T-helper 2 cell (primary cell): ENCODE data around the gene SDK1.

ENCODE experiments used
- DNase-seq, 5 experiments: peaks; one replicate each; pipeline versions ENCODE4 v3.0.0 to v3.0.0-alpha.2; 2012 to 2022

SDK1 gene

DNA sequence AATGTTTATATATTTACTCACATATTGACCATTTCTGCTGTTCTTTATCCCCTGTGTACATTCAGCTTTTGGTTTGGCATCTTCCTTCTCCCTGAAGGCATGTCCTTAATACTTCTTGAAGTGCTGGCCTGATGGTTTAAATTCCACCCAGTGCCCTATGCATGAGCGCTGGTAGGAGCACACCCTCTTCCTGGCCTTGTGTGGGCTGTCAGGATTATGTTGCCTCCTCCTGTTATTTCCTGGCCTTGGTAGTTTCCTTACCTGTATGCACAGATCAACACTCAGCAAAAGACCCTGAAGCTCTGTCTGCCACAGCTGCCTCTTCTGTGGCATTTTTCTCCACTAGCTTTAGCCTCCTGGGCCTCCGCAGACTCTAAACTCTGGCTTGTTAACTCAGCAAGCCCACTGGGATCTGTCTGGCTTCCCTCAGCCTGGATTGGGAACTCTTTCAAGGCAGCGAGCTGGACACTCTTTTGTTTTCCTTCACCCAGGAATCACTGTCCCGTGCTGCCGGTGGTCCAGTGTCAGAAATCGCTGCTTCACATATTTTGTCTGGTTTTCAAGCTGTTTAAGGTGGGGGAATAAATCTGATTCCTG is 595.2 kb downstream of the SDK1 start:
- no peak for DNase-seq

DNA sequence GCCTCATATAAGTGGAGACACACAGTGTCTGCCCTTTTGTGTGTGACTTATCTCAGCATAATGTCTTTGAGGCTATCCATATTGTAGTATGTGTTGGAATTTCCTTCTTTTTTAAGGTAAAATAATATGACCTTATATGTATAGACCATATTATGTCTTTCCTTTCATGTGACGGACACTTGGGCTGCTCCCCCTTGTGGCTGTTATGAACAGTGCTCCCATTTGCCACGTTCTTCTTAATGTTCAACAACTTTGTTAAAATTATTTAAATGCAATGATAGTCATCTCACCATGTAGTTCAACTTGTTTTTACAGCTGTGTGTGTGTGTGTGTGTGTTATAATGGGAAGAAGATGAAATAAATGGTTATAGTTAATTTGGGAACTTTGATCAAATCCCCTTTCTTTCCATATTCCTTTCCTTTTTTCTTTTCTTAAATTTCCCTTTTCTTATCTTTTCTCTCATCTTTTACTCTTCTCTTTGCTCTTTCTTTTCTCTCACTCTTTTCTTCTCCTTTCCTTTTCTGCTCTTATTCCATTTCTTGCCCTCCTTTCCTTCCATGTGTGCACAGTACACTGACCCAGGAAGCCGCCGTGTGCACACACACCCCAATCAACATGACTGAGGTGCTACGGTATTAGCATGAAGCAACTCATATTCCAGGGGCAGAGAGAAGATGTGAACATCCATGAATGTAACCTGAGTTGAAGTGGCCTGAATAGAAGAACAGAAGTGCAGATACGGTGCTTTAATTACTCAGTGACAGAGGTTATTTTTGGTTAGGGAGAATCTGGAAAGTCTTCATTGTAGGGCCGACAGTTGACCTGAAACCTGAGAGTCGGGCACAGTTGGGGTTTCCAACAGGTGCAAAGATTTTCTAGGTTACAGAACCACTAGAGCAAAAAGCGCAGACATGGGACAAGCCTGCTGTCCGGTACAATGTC is 596.6 kb downstream of the SDK1 start:
- peak in 4 of 5 experiments; percentile 14 to 60 (median 22) for DNase-seq

DNA sequence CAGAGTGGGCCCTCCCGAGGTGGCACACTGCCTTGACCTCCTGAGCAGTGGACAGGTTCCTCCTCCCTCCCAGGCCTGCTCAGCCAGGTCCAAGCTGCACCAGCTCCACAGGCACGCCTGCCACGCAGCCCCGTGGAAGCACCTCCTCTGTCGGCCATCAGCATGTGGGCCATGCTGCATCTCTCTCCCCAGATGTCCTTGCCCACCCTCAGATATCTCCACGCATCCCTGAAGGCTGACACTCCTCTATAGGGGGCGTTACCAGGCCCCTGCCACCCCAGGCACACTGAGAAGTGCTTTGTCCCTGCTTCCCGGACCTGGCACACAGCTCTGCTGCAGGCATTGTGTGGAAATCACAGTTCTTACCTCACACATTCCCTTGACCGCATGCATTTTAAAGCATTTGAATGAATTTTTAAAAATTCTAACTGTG is 598.5 kb downstream of the SDK1 start:
- no peak for DNase-seq

DNA sequence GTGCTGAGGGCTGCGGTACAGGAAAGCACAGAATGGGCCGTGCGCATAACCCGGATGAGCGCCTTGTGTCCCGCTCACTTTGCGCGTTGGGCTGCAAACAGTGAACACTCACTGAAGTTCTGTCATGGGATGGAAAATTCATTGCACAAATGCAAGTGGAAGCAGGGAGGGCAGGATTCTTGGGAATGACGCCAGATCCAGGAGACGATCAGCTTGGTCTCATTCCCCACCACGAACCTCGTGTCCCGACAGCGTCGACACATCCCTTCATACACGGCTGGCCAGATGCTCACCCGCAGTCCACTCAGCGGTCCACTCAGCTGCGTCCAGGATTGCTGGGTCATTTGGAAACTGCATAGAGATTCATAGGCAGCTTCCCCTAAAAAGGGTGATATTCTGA is 607.1 kb downstream of the SDK1 start:
- DNase-seq, result no peak

DNA sequence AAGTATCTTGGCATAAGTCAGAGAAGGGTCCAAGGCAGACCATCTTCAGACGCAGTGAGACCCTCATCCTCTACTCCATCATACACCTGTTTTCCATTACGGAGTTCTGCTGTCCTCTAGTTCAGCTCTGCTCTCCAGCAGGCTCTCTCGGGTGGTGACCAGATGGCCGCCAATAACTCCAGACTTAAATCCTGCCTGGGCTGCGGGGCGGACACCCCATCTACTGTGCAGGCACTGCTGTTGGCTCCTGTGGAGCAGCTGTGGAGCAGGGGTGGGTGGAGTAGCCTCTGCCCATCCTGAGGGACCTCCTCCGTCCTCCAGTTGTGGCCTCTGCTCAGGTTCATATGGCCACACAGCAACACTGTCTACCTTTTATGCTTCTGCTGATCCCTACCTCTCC is 608.1 kb downstream of the SDK1 start:
- DNase-seq, result no peak

DNA sequence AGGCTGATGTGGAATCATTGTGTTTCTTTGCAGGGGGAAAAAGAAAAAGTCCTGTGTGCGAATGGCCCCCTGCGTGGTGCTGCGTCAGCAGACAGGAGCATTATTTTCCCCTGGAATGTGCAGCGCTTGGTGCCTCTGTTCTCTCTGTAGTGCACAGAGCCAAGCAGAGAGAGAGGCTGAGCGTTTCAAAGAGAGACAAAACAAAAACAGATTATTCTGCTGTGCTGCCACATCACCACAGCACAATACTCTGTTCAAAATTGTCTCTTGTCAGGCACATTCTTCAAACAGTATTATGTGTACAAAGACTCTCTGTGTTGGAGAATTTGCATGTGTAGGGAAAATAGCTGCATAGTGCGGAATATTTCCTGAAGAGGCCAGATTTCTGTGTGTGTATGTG is 609.0 kb downstream of the SDK1 start:
- no peak for DNase-seq

DNA sequence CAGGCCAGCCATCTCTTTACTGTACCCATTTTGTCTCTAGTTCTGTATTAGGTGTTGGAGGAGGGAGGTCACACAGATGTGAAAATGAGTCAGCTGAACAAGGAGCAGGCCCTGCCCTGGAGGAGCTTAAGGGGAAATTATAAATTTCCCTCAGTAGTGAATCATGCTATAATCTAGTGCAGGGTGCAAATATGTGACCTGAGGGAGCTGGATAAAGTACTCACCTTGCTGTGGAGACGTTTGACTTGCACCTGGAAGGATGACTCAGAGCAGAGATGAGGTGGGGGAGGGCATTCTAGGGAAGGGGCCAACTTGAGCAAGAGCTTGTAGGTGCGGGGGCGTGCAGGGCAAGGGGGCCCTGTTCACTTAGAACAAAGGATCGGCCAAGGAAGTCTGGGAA is 610.6 kb downstream of the SDK1 start:
- no peak for DNase-seq

DNA sequence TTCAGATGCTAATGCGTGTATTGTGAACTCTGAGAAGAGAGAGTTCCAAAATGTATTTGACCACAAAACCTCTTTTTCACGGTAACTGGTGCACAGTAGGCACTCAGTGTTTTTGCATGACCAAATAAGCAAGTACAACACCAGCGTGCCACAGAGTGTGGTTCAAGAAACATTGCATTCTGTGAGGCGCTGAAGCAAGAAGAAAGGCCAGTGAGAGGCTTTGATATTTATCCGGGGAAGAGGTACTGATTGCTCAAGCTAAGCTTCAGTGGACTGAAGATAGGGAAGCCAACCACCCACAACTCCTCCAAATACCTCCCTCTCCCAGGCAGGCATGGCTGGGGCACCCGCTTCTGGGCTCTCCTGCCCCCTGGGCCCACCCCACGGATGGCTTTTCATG is 611.2 kb downstream of the SDK1 start:
- DNase-seq, result no peak

DNA sequence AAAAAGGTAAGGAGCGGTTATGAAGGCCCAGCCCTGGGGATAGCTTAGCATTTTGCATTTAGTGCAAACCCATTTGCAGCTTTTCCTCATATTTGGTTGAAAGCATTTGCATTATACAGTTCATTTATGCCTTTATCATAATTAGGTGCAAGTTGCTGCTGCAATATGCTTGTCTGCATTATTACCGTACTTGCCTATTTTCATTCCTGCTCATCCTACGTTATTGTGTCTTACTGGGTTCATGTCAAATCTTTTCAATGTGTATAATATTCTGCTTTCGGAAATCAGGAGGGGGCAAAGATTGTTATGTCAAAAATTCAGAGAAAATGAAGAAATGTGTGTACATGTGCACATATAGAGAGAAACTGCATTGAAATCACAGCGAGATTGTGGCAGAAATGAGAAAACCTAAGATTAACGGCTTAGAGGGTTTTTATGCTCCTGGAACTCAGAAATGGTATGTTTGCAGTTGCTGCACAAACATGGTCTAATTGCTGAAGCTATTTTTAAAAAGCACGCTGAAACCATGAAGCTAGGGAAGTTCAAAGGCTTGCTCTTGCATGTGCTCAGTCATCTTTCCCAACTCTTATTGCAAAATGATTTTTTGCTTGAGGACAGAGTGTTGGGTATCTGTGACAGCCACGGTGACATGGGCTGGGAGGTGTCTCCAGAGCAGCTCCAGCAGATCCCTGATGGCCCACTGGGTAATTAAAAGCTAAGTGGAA is 613.2 kb downstream of the SDK1 start:
- no peak for DNase-seq

DNA sequence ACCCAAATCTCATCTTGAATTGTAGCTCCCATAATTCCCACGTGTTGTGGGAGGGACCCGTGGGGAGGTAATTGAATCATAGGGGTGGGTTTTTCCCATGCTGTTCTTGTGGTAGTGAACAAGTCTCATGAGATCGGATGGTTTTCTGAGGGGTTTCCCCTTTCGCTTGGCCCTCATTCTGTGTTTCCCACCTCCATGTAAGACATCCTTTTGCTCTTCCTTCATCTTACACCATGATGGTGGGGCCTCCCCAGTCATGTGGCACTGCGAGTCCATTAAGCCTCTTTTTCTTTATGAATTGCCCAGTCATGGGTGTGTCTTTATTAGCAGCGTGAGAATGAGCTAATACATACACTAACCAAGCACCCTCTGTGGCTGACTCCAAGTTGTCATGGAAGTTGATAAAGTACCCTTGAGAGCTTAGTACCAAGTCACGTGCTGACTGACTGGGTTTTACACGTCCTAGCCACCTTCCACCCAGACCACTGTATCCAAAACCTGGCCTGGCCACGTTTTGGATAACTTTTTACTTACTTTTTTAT is 614.4 kb downstream of the SDK1 start:
- DNase-seq, result no peak

DNA sequence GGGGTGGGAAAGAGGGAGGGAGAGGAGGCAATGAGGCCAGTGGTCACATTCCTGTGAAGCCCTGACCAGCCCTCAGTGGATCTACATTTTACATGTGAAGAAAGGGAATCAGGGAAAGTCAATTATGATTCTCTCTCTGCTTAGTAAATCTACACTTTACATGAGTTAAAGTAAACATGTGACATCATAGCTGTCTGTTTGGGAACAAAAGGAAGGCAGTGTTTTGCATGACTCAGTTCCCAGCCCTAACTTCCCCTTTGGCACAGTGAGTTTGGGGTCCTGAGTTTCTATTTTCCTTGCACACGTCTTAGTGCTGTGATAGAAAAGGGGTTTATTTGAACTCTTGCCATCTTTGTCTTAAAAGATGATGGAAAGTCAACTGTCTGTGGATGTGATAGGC is 615.1 kb downstream of the SDK1 start:
- no peak for DNase-seq

DNA sequence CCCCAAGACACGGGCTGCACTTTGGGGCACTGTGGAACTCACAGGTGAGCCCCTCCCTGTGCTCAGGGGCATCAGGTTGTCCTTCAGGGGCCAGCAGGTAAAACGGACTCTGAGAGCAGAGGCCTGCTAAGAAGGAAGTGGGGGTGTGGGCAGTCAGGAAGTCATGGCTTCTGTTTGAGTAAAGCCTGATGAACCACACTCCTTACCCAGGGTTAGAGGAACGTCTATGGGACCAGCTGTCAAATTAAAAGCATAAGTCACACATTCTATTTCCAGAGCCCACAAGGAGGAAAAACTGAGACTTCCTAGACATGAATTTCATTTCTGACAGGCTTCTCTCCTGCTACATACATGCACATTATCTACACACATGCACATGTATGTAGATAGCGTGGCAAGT is 616.4 kb downstream of the SDK1 start:
- DNase-seq, result no peak

DNA sequence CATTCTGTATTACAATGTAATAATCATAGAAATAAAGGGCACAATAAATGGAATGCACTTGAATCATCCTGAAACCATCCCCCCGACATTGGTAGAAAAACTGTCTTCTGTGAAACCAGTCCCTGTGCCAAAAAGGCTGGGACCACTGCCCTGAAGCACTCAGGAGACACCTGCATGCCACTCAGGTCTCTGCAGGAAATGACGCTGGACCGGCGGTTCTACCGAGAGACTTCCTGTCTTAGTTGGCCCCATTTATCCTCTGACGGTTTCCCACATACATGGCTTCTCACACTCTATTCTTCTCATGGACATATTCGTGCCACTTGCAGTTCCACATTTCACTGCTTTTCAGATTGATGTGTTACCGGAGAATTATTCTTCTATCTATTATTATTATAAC is 617.5 kb downstream of the SDK1 start:
- no peak for DNase-seq

DNA sequence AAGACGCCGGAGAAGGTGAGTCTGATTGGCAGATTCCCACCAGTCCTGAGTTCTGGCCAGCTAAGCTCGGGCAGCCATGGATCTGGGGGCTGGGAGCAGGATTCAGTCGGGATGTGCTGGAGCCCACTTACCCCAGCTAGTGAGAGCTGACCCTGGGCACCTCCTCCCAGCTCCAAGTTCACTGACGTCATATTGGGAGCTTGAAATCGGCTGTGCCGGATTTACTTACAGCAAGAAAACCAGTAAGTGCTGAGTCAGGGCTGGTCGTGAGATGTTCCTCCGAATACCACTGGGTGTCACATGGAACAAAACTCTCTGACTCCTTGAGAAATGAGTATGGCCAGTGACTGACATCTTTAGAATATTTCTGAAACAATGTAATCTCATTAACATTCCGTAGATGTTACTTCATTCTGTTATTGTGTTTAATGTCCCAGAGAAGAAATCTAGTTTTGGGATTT is 621.2 kb downstream of the SDK1 start:
- no peak for DNase-seq

DNA sequence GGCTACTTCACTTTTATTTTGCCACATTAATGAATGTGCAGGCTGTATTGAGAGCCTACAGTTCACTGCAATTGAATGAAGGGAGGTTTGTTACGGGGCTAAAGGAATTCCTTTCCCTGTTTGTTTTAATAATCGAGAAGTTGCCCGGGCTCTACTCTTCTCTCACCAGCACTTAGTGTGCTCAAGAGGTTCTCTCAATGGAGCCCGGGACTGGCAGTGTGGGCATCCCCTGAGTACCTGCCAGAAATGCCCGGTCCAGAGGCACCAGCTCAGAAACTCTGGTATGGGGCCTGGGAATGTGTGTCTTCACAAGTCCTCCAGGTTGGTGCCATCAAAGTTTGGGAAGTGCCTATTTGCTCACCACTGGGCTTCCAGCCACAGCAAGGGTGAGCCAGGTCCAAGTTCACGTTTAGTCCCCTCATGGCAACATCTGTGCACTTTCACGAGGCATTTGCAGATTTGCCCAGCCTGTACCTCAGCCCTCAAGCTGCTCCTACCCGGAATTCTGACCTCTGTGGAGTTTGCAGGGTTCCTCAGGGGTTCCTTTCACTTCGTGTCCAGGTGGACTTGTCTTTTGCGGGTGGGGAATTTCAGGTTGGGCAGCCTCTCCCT is 622.4 kb downstream of the SDK1 start:
- no peak for DNase-seq

DNA sequence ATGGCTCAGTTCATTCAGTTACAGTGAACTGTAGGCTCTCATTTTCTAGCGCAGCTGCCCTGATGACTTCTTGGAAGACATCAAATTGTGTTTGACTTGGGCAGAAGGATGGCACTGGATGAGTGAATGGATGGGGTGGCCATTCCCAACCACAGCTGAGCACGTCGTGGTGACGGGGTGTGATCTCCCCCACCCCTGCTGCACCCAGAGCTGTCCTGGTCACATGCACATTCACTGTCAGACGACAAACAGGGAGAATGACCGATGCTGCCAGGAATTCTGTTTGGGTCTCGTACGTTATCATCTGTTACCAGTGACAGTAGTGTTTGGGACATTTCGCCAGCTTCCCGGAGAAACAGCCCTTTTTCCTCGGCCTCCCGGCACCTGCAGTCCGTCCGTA is 623.2 kb downstream of the SDK1 start:
- DNase-seq, result no peak

DNA sequence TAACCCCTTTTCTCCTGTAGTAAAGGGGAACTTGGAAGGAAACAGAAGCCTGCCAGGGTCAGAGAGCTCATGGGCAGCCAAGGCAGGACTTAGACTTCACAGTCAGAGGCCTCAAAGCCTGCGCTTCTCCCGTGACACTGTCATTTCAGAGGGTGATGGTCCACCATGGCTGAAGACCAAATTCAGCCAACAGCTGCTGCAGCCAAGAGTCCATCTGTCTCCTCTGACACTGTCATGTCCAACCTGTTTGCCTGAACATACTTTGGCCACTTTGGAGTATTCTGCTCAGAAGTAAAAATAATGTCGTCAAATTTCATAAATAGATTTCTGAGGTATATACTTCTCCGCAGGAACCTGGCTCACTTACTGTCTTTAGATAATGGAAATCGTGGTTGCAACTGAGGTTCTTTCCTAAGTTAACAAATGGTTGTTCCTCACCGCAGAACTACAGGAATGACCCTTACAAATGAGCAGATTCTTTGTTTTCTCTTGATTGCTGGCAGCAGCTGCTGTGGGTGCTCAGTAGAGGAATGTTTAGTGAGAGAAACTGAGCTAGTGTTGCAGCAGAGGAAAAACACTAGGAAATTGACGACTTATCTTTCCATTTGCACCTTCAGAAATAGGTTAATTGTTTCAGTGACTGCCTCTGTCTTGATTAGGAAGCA is 626.5 kb downstream of the SDK1 start:
- DNase-seq, result no peak

DNA sequence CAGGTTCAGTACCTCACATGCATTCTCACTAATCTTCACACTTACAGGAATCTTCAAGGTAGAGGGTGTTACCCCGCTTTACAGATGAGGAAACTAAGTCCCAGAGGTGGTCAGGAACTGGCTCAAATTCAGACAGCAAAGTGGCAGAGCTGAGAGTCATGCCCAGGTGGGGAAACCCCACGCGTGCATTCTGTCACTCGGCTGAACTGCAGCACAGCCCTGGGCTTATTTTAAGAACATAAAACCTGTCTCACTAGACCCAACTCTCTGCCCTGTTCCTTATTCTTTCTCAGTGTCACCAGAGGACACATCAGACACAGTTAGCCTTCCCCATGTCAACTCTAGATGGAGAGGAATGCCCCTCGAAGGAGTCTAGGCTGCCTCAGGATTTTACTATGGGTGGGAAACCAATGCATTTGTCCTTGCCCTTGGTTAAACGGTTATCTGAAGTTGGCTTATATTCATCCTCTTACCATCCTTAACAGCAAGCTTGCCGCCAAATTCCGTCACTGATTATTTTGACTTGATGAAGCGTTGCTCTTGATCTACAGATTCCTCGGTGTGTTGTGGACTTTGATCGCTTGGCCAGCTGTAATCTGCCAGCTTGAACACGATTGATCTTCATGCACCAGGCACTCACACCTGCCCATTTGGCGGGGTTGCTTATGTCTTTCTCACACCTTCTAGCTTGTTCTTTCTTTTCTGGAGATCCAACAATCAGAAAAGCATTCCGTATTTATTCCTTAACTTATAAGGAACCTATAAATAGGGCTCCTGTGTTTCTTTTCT is 627.9 kb downstream of the SDK1 start:
- DNase-seq, result no peak

DNA sequence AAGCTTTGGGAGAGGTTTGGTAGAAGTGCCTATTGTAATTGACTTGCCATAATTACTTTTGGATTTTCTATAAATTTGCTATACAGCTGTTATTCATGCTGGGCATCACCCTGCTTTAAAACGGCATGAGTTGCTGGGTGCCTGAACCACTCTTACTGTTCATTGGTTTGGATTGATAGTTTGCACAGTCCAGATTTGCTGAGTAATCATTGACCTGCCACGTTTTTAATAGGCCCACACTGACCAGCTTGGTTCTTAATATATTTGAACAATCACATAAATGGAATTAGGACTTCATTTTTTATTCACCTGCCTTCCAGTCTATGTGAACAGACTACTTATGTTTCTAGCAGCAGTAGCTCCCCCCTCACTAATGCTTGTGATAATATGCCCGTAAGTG is 630.8 kb downstream of the SDK1 start:
- no peak for DNase-seq

DNA sequence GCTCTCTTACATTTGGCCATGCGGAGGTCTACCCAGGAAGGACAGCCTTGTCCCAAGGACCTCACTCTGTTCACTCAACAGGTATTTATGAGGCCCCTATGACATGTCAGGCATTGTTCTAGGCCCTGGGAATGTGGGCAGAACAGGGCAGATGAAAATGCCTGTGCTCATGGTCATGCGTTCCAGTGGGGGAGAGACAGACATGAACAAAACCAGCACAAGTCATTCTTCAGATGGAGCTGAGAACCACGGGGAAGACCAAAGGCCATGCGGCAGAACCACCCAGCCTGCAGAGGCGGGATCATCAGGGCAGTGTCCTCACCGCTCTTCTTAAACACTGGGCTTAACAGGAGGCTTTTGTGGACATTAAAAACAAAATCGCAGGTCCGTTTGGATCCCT is 636.1 kb downstream of the SDK1 start:
- no peak for DNase-seq

DNA sequence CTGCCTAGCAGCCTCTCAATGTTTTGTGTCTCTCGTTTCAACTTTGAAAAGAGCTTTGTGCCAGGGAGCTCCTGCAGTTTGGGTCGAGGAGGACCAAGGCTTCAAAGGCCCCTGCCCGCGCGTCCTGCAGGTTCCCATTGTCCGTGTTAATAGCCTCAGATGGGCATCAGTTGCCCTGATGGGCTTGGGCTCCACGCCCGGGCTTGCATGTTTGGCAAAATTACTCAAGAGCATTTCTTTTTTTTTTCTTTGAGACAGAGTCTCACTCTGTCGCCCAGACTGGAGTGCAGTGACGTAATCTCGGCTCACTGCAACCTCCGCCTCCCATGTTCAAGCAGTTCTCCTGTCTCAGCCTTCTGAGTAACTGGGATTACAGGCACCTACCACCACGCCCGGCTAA is 636.6 kb downstream of the SDK1 start:
- no peak for DNase-seq
